Measurements from ENCODE around the gene GNL3.
"Not testable (repeated sequence)": the region's sequence is repeated elsewhere in the genome, so short reads cannot be mapped to it uniquely, and the experiment has no call there.

GNL3 gene

GRCh38 chr3:52685709-52686691 is at the start of gene GNL3, which contains the start of gene PBRM1:
Gene GNL3, plus strand, starts transcription at chr3:52686032. Its CDS starts 61 bp downstream, at chr3:52686093.
Gene PBRM1, minus strand, starts transcription at chr3:52685913.
- peak; percentile 78 to 91 (median 85) for DNase-seq (ENCODE audit: low read depth in 4 of 4, low spot score in 1 of 4)

GRCh38 chr3:52636673-52637072 is 49.2 kb upstream of the GNL3 start:
- no peak for DNase-seq (ENCODE audit: low read depth in 4 of 4, low spot score in 1 of 4)

DNA sequence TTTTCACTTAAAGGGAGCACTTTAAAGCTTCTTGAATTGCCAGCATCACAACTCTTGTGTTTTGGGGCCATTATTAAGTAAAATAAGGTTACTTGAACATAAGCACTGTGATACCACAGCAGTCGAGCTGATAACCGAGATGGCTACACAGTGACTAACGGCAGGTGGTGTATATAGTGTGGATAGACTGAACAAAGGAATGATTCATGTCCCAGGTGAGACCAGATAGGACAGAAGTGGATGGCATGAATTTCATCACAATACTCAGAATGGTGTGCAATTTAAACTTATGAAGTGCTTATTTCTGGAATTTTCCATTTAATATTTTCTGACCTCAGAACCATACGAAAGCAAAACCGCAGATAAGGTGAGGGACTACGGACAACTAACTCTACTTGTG is 40.3 kb upstream of the GNL3 start:
- DNase-seq (ENCODE audit: low read depth in 4 of 4, low spot score in 1 of 4), result no peak

DNA sequence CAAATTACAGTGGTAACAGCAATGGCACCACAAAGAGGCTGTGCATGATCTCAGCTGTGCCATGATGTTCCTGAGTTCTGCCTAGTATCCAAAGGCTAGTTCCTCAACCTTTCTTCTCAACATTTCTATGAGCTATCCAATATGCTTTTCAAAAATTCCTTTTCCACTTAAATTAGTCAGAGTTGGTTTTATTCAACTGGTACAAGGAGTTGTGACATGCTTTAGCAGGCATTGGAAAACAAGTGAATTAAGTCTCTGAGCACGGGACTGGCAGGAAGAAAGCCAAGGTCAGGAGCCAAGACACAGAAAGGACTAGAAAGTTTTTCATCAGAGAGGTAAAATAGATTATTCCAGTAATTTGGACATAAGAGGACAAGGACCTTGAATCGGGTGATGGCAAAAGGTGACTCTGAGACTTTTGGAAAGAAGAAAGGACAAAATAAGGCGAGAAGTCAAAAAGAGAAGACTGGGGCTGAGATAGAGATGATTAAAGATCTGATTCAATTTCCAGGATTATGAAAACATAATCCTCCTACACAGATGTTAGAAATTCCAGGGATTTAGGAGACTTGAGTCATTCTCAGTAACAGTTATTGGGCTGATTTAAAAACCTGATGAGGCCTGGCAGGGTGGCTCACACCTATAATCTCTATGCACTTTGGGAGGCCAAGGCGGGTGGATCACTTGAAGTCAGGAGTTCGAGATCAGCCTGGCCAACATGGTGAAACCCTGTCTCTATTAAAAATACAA is 36.2 kb upstream of the GNL3 start:
- DNase-seq (ENCODE audit: low read depth in 4 of 4, low spot score in 1 of 4), result no peak

DNA sequence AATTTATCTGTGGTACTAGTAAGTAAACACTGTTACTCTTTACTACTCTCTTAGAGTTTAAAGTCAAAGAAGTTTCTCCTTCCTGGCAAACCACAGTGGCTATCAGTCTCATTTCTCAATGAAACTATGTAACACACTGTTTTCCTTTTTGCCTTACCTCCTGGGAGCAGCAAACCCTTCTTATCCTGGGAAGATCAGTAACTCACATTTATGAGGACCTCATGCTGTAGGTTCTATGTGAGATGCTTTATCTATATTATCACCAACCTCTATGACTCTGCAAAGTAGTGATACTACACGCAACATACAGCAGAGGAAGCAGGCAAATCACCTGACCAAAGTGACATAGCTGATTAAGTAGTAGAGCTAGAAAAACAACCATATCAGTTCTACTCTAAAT is 35.4 kb upstream of the GNL3 start:
- DNase-seq (ENCODE audit: low read depth in 4 of 4, low spot score in 1 of 4), result no peak

GRCh38 chr3:52651592-52651991 is 34.2 kb upstream of the GNL3 start:
- no peak for DNase-seq (ENCODE audit: low read depth in 4 of 4, low spot score in 1 of 4)

GRCh38 chr3:52655895-52656294 is 29.9 kb upstream of the GNL3 start:
- DNase-seq (ENCODE audit: low read depth in 4 of 4, low spot score in 1 of 4), result no peak

DNA sequence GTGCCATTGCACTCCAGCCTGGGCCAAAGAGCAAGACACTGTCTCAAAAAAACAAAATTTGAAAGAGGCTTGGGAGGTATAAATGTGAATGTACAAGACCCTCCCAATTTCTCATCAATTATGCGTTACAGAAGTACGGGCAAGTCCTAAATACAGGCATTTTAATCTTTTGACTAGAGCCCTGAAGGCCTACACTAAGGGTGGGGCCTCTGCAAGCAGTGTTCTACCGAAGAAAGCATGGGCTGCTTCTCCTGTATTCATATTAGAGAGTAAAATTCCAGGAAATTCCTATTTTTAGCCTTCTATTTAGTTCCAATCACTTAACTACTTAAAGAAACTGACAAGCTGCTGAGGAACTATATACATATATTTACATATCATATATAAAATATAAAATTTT is 25.8 kb upstream of the GNL3 start:
- DNase-seq (ENCODE audit: low read depth in 4 of 4, low spot score in 1 of 4), result no peak

GRCh38 chr3:52663098-52663497 is 22.7 kb upstream of the GNL3 start:
- no peak for DNase-seq (ENCODE audit: low read depth in 4 of 4, low spot score in 1 of 4)

- DNase-seq (ENCODE audit: low read depth in 4 of 4, low spot score in 1 of 4), result peak in 2 of 4 experiments; percentile 7 to 48
These were observed 15.0 kb upstream of the GNL3 start for GRCh38 chr3:52670621-52671521.

- no peak for DNase-seq (ENCODE audit: low read depth in 4 of 4, low spot score in 1 of 4)
These were observed 14.2 kb upstream of the GNL3 start for GRCh38 chr3:52671676-52672075.

DNA sequence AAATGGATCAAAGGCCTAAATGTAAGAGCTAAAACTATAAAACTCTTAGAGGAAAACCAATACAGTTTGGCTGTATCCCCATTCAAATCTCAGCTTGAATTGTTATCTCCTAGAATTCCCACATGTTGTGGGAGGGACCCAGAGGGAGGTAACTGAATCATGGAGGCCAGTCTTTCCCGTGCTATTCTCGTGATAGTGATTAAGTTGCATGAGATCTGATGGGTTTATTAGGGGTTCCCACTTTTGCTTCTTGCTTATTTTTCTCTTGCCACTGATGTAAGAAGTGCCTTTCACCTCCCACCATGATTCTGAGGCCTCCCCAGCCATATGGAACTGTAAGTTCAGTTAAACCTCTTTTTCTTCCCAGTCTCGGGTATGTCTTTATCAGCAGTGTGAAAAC is 9.6 kb upstream of the GNL3 start:
- DNase-seq (ENCODE audit: low read depth in 4 of 4, low spot score in 1 of 4), result not testable (repeated sequence)

- no peak for DNase-seq (ENCODE audit: low read depth in 4 of 4, low spot score in 1 of 4)
These were observed 7.3 kb upstream of the GNL3 start for GRCh38 chr3:52678265-52679198.

GRCh38 chr3:52679199-52679538 is 6.7 kb upstream of the GNL3 start:
- DNase-seq (ENCODE audit: low read depth in 4 of 4, low spot score in 1 of 4), result no peak

DNA sequence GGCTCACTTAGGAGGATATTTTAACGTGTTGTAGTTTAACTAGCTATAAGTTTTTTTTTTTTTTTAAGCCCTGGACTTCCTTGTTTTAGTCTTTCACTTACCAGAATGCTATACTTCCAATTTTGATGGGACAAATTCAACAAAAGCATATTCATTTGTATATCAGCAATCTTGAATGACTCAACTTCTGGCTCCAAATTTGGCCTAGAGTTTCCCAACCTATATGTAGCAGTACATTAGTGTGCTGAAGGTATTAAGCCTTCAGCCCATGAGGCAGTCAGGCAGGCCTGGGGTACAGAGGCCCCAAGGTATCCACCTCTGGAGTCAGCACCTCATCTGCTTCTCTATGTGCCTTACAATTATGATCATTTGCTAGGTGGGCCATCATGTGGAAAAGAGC is 6.0 kb upstream of the GNL3 start:
- no peak for DNase-seq (ENCODE audit: low read depth in 4 of 4, low spot score in 1 of 4)

GRCh38 chr3:52681596-52681995 is 4.2 kb upstream of the GNL3 start:
- no peak for DNase-seq (ENCODE audit: low read depth in 4 of 4, low spot score in 1 of 4)

DNA sequence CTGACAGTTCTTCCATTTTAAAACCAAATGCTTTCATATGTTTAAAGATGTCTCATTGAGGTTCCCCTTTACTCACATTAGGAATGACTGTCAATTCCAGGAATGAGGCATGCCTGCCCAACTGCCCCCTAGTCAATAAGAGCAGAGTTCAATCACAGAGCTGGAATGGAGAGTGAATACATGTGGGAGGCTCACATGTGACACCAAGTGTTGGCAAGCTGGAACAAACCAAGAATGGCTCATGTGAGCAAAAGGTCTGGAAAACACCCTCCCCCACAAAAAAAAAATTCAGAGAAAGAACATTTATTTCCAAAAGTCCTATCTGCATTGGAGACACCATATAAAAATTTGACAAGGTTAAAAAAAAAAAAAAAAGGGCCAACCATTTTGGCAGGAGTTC is 3.8 kb upstream of the GNL3 start:
- DNase-seq (ENCODE audit: low read depth in 4 of 4, low spot score in 1 of 4), result no peak

DNA sequence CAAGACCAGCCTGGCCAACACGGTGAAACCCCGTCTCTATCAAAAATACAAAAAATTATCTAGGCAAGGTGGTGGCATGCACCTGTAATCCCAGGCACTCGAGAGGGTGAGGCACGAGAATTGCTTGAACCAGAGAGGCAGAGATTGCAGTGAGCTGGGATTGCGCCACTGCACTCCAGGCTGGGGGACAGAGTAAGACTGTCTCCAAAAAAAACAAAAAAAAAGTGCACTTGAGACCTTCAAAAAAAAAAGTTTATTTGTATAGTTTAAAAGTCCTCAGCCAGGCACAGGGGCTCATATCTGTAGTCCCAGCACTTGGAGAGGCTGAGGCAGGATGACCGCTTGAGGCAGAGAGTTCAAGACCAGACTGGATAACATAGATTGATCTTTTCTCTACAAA is 2.2 kb upstream of the GNL3 start:
- DNase-seq (ENCODE audit: low read depth in 4 of 4, low spot score in 1 of 4), result no peak

- DNase-seq (ENCODE audit: low read depth in 4 of 4, low spot score in 1 of 4), result no peak
These were observed 1.6 kb upstream of the GNL3 start for GRCh38 chr3:52684184-52684583.

DNA sequence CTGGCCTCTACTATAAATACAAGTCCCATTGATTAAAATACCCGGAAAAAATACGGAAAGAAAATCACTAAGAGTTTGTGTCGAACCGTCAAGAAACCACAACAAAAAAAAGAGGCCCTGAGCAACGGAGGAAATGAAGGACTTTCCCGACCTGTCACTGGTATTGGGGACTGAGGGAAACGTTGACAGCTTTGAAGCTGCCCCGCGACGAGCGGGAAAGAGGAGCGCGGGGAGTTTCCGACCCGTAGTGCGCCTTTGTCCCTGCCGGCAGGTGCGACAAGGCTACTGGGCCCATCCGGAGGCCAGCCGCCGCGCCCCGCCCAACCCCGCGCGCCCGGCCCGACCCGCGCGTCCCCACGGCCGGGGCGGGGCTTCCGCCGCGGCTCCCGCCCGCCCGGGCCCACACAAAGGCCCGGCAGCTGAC is 535 bp upstream of the GNL3 start:
- peak; percentile 49 to 83 (median 62) for DNase-seq (ENCODE audit: low read depth in 4 of 4, low spot score in 1 of 4)

Data from stimulated activated CD4-positive, alpha-beta T cell treated with anti-CD3 and anti-CD28 coated beads, Interleukin-1b, Interleukin-23, amount 100 ng/mL, for 24 hours (primary cell).